Upper lobe of left lung (tissue), 4 donors: ENCODE data around the gene RERE.

Experiments used
- CTCF ChIP-seq, 6 experiments: fragments of 450-650 bp in 4 of 6; fragments of 200-600 bp in 2 of 6; sonication (generic) in 2 of 6; IDR thresholded peaks; one replicate each; pipeline ENCODE4 v1.5.1; 2016 to 2019; ENCODE audit warnings: antibody characterized with exemption in 6 of 6
- EP300 ChIP-seq, 4 donors: sonication (generic); formaldehyde crosslinking; IDR thresholded peaks; one replicate each; pipeline ENCODE4 v1.5.1; 2017; ENCODE audit warnings: antibody characterized with exemption in 4 of 4, control low read depth in 2 of 4
- POLR2A ChIP-seq, 4 donors: fragments of 450-650 bp; IDR thresholded peaks; one replicate each; pipeline ENCODE4 v1.5.1; 2016 to 2017; ENCODE audit warnings: antibody characterized with exemption in 4 of 4, mild to moderate bottlenecking in 2 of 4

- TF ChIP-seq CTCF (IDR thresholded peaks at IDR 0.05) (no peak), POLR2A (IDR thresholded peaks at IDR 0.05) (no peak), EP300 (IDR thresholded peaks at IDR 0.05) (no peak)
These were observed 466.3 kb downstream of the RERE start for GRCh38 chr1:8350914-8351684.
